HEK293 (cell line): ENCODE results near the gene CRY2.

Experiments used
- GLIS2 ChIP-seq: fragments of 450-650 bp; formaldehyde crosslinking; IDR thresholded peaks from 2 replicates; pipeline ENCODE4 v1.5.1; 2016; ENCODE audit warnings: missing biosample characterization, missing genetic modification characterization
- KLF1 ChIP-seq: fragments of 450-650 bp; formaldehyde crosslinking; IDR thresholded peaks from 2 replicates; pipeline ENCODE4 v1.5.1; 2016; ENCODE audit warnings: missing biosample characterization, missing genetic modification characterization
- MZF1 ChIP-seq: fragments of 450-650 bp; formaldehyde crosslinking; IDR thresholded peaks from 2 replicates; pipeline ENCODE4 v1.5.1; 2017; ENCODE audit warnings: missing biosample characterization, missing genetic modification characterization, borderline replicate concordance
- ZNF132 ChIP-seq: fragments of 450-650 bp; formaldehyde crosslinking; IDR thresholded peaks from 2 replicates; pipeline ENCODE4 v1.5.1; 2017; ENCODE audit warnings: missing biosample characterization, missing genetic modification characterization, borderline replicate concordance
- ZNF2 ChIP-seq: fragments of 450-650 bp; formaldehyde crosslinking; IDR thresholded peaks from 2 replicates; pipeline ENCODE4 v1.5.1; 2016; ENCODE audit warnings: missing biosample characterization, missing genetic modification characterization
- ZNF24 ChIP-seq: fragments of 450-650 bp; formaldehyde crosslinking; IDR thresholded peaks from 2 replicates; pipeline ENCODE4 v1.5.1; 2016; ENCODE audit warnings: missing biosample characterization, missing genetic modification characterization
- ZNF311 ChIP-seq: fragments of 450-650 bp; formaldehyde crosslinking; IDR thresholded peaks from 2 replicates; pipeline ENCODE4 v1.5.1; 2017; ENCODE audit warnings: missing biosample characterization, missing genetic modification characterization, borderline replicate concordance
- ZNF548 ChIP-seq: fragments of 450-650 bp; formaldehyde crosslinking; IDR thresholded peaks from 2 replicates; pipeline ENCODE4 v1.5.1; 2016; ENCODE audit warnings: missing biosample characterization, missing genetic modification characterization
- TF ChIP-seq, protein P1 (sequence below): fragments of 450-650 bp; formaldehyde crosslinking; IDR thresholded peaks from 2 replicates; pipeline ENCODE4 v1.5.1; 2016; ENCODE audit warnings: missing biosample characterization, missing genetic modification characterization
- TF ChIP-seq, protein P2 (sequence below): fragments of 450-650 bp; formaldehyde crosslinking; conservative IDR thresholded peaks from 2 replicates; pipeline ENCODE4 v1.5.1; 2016; ENCODE audit warnings: low read depth, missing biosample characterization, missing genetic modification characterization
- TF ChIP-seq, protein P3 (sequence below): fragments of 450-650 bp; formaldehyde crosslinking; IDR thresholded peaks from 2 replicates; pipeline ENCODE4 v1.5.1; 2016; ENCODE audit warnings: missing biosample characterization, missing genetic modification characterization

DNA sequence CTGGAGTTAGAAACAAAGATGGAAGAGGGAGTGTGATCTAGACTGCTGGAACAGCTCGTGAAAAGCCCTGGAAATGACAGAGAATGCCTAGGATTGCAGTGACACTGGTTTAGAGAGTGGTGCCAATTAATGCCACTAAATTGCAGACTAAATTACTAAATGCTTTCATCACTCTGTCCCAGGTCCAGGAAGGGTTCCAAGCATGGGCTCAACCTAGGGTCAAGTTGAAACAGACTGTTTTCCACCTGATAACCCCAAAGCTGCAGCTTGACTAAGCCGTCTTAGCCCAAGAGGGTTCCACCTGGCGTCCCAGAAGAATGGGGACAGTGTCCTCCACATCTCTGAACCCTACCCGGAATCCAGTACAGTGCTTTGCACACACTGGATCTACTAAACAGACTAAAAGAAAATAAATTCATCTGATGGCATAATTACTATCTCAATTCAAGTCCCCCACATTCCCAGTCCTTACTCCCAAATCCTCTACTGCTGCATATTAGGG is 1.1 kb upstream of the CRY2 start:
- TF ChIP-seq GLIS2: no peak
- TF ChIP-seq ZNF311 (tag by site-specific recombination): no peak
- no peak for TF ChIP-seq ZNF132
- TF ChIP-seq, protein P1, sequence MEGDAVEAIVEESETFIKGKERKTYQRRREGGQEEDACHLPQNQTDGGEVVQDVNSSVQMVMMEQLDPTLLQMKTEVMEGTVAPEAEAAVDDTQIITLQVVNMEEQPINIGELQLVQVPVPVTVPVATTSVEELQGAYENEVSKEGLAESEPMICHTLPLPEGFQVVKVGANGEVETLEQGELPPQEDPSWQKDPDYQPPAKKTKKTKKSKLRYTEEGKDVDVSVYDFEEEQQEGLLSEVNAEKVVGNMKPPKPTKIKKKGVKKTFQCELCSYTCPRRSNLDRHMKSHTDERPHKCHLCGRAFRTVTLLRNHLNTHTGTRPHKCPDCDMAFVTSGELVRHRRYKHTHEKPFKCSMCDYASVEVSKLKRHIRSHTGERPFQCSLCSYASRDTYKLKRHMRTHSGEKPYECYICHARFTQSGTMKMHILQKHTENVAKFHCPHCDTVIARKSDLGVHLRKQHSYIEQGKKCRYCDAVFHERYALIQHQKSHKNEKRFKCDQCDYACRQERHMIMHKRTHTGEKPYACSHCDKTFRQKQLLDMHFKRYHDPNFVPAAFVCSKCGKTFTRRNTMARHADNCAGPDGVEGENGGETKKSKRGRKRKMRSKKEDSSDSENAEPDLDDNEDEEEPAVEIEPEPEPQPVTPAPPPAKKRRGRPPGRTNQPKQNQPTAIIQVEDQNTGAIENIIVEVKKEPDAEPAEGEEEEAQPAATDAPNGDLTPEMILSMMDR (tag by site-specific recombination): no peak
- TF ChIP-seq, protein P2, sequence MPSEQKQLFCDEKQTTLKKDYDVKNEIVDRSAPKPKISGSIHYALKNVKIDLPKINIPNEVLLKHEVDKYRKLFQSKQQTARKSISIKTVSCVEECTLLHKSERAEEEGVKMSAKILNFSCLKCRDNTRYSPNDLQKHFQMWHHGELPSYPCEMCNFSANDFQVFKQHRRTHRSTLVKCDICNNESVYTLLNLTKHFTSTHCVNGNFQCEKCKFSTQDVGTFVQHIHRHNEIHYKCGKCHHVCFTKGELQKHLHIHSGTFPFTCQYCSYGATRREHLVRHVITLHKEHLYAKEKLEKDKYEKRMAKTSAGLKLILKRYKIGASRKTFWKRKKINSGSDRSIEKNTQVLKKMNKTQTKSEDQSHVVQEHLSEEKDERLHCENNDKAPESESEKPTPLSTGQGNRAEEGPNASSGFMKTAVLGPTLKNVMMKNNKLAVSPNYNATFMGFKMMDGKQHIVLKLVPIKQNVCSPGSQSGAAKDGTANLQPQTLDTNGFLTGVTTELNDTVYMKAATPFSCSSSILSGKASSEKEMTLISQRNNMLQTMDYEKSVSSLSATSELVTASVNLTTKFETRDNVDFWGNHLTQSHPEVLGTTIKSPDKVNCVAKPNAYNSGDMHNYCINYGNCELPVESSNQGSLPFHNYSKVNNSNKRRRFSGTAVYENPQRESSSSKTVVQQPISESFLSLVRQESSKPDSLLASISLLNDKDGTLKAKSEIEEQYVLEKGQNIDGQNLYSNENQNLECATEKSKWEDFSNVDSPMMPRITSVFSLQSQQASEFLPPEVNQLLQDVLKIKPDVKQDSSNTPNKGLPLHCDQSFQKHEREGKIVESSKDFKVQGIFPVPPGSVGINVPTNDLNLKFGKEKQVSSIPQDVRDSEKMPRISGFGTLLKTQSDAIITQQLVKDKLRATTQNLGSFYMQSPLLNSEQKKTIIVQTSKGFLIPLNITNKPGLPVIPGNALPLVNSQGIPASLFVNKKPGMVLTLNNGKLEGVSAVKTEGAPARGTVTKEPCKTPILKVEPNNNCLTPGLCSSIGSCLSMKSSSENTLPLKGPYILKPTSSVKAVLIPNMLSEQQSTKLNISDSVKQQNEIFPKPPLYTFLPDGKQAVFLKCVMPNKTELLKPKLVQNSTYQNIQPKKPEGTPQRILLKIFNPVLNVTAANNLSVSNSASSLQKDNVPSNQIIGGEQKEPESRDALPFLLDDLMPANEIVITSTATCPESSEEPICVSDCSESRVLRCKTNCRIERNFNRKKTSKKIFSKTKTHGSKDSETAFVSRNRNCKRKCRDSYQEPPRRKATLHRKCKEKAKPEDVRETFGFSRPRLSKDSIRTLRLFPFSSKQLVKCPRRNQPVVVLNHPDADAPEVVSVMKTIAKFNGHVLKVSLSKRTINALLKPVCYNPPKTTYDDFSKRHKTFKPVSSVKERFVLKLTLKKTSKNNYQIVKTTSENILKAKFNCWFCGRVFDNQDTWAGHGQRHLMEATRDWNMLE (tag by site-specific recombination): no peak
- TF ChIP-seq MZF1 (tag by site-specific recombination): no peak
- TF ChIP-seq ZNF548 (tag by site-specific recombination): no peak
- TF ChIP-seq KLF1 (tag by site-specific recombination): no peak
- TF ChIP-seq ZNF2 (tag by site-specific recombination): no peak
- no peak for TF ChIP-seq ZNF24 (tag by site-specific recombination)
- TF ChIP-seq, protein P3, sequence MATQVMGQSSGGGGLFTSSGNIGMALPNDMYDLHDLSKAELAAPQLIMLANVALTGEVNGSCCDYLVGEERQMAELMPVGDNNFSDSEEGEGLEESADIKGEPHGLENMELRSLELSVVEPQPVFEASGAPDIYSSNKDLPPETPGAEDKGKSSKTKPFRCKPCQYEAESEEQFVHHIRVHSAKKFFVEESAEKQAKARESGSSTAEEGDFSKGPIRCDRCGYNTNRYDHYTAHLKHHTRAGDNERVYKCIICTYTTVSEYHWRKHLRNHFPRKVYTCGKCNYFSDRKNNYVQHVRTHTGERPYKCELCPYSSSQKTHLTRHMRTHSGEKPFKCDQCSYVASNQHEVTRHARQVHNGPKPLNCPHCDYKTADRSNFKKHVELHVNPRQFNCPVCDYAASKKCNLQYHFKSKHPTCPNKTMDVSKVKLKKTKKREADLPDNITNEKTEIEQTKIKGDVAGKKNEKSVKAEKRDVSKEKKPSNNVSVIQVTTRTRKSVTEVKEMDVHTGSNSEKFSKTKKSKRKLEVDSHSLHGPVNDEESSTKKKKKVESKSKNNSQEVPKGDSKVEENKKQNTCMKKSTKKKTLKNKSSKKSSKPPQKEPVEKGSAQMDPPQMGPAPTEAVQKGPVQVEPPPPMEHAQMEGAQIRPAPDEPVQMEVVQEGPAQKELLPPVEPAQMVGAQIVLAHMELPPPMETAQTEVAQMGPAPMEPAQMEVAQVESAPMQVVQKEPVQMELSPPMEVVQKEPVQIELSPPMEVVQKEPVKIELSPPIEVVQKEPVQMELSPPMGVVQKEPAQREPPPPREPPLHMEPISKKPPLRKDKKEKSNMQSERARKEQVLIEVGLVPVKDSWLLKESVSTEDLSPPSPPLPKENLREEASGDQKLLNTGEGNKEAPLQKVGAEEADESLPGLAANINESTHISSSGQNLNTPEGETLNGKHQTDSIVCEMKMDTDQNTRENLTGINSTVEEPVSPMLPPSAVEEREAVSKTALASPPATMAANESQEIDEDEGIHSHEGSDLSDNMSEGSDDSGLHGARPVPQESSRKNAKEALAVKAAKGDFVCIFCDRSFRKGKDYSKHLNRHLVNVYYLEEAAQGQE (tag by site-specific recombination): no peak
